ENCODE data around the gene RNF31. TPM values are rescaled to one million over a fixed set of nuclear protein-coding genes. Genes with fewer than 3 reads are reported as not detected.
A peak's percentile ranks its signal among the peaks of the same experiment; 100 is the strongest.

Gene RNF31
- total and polyA plus RNA-seq, 4 donors = 31.7 to 82.4 (median 61.4) TPM

GRCh38 chr14:24139272-24139934 is 7.9 kb upstream of the RNF31 start:
- no peak for TF ChIP-seq CTCF (IDR thresholded peaks at IDR 0.05; ENCODE audit: control extremely low read depth, extremely low read depth)
- no peak for DNase-seq
- Histone ChIP-seq H3K4me3 (no peak overlapping the region), H3K9ac (ENCODE audit: insufficient read depth in 1 of 2, low read length in 2 of 2) (peak overlapping the region in 1 of 2 donors; percentile 55), H3K27ac (ENCODE audit: low read depth in 1 of 2, low read length in 1 of 2) (no peak overlapping the region), H3K4me1 (ENCODE audit: control insufficient read depth in 5 of 5, insufficient read depth in 5 of 5, low read length in 5 of 5) (peaks cover 0 to 29% (median 7%) of the 10 kb centered on the region in 5 donors), H3K36me3 (ENCODE audit: control insufficient read depth in 4 of 4, insufficient read depth in 4 of 4, low read length in 4 of 4) (peaks cover 0 to 33% (median 22%) of the 10 kb centered on the region in 4 donors), H3K27me3 (ENCODE audit: control insufficient read depth in 3 of 3, insufficient read depth in 3 of 3, low read length in 2 of 3) (no peaks in the 10 kb centered on the region), H3K9me3 (ENCODE audit: control insufficient read depth in 4 of 4, insufficient read depth in 3 of 4, low read length in 3 of 4) (no peaks in the 10 kb centered on the region)
- ATAC-seq (ENCODE audit: insufficient read depth, low FRiP score) = no peak
- 90% methylated on average over 9 of the region's 9 CpGs for WGBS, 2 donors

GRCh38 chr14:24141097-24141880 is 6.0 kb upstream of the RNF31 start, which contains the start of gene EMC9:
Gene EMC9, minus strand, starts transcription at chr14:24141591. Its CDS starts 287 bp downstream, at chr14:24141304.
- Histone ChIP-seq H3K36me3 (ENCODE audit: control insufficient read depth in 4 of 4, insufficient read depth in 4 of 4, low read length in 4 of 4) (peaks cover 0 to 40% (median 22%) of the 10 kb centered on the region in 4 donors), H3K27ac (ENCODE audit: low read depth in 1 of 2, low read length in 1 of 2) (peak within 1 kb of the TSS; percentile 92), H3K4me1 (ENCODE audit: control insufficient read depth in 5 of 5, insufficient read depth in 5 of 5, low read length in 5 of 5) (peaks cover 8 to 34% (median 14%) of the 10 kb centered on the region in 5 donors), H3K27me3 (ENCODE audit: control insufficient read depth in 3 of 3, insufficient read depth in 3 of 3, low read length in 2 of 3) (no peaks in the 10 kb centered on the region), H3K9me3 (ENCODE audit: control insufficient read depth in 4 of 4, insufficient read depth in 3 of 4, low read length in 3 of 4) (no peaks in the 10 kb centered on the region), H3K9ac (ENCODE audit: insufficient read depth in 1 of 2, low read length in 2 of 2) (peak within 1 kb of the TSS in 1 of 2 donors; percentile 90), H3K4me3 (peak within 1 kb of the TSS; percentile 51)
- TF ChIP-seq CTCF (IDR thresholded peaks at IDR 0.05; ENCODE audit: control extremely low read depth, extremely low read depth) = no peak
- 0% methylated on average over 61 to 65 of the region's 65 CpGs for WGBS, 2 donors
- DNase-seq (peak; percentile 100), ATAC-seq (ENCODE audit: insufficient read depth, low FRiP score) (peak; percentile 94)

- no peak for ATAC-seq (ENCODE audit: insufficient read depth, low FRiP score)
- Histone ChIP-seq H3K27me3 (ENCODE audit: control insufficient read depth in 3 of 3, insufficient read depth in 3 of 3, low read length in 2 of 3) (no peaks in the 10 kb centered on the region), H3K9ac (ENCODE audit: insufficient read depth in 1 of 2, low read length in 2 of 2) (no peak overlapping the region), H3K9me3 (ENCODE audit: control insufficient read depth in 4 of 4, insufficient read depth in 3 of 4, low read length in 3 of 4) (no peaks in the 10 kb centered on the region), H3K4me3 (no peak overlapping the region), H3K36me3 (ENCODE audit: control insufficient read depth in 4 of 4, insufficient read depth in 4 of 4, low read length in 4 of 4) (peaks cover 0 to 26% (median 15%) of the 10 kb centered on the region in 4 donors), H3K27ac (ENCODE audit: low read depth in 1 of 2, low read length in 1 of 2) (no peak overlapping the region), H3K4me1 (ENCODE audit: control insufficient read depth in 5 of 5, insufficient read depth in 5 of 5, low read length in 5 of 5) (peaks cover 8 to 34% (median 10%) of the 10 kb centered on the region in 5 donors)
- no peak for DNase-seq
- no peak for TF ChIP-seq CTCF (IDR thresholded peaks at IDR 0.05; ENCODE audit: control extremely low read depth, extremely low read depth)
- WGBS, 2 donors = 95 to 98% methylated on average over 2 of the region's 2 CpGs
Measured at GRCh38 chr14:24143511-24143910, 3.8 kb upstream of the RNF31 start.

All from lung (tissue), 12 donors.